ENCODE data around the gene METTL26.

Gene METTL26

GRCh38 chr16:586645-587590 lies 49.2 kb downstream of the METTL26 start:
- no peak for DNase-seq (ENCODE audit: low read depth)
- TF ChIP-seq CTCF (conservative IDR thresholded peaks at IDR 0.05; ENCODE audit: control insufficient read depth, insufficient read depth, low read depth, low read length) = no peak
- no peak overlapping the region for H3K4me3 ChIP-seq (ENCODE audit: control insufficient read depth, low read depth, low read length)

GRCh38 chr16:586047-586644 lies 50.0 kb downstream of the METTL26 start:
- DNase-seq (ENCODE audit: low read depth) = peak; percentile 54
- TF ChIP-seq CTCF (conservative IDR thresholded peaks at IDR 0.05; ENCODE audit: control insufficient read depth, insufficient read depth, low read depth, low read length) = no peak
- H3K4me3 ChIP-seq (ENCODE audit: control insufficient read depth, low read depth, low read length) = no peak overlapping the region

GRCh38 chr16:585351-585750 lies 50.8 kb downstream of the METTL26 start:
- H3K4me3 ChIP-seq (ENCODE audit: control insufficient read depth, low read depth, low read length) = no peak overlapping the region
- no peak for DNase-seq (ENCODE audit: low read depth)
- TF ChIP-seq CTCF (conservative IDR thresholded peaks at IDR 0.05; ENCODE audit: control insufficient read depth, insufficient read depth, low read depth, low read length) = no peak
